HEK293 (cell line): ENCODE data around the gene NSMCE1.

Experiments
- CTCF ChIA-PET: fragments of 350-600 bp; formaldehyde crosslinking; extraction: SDS; loops from one replicate; lab custom pipeline; 2021; ENCODE audit warnings: antibody characterized with exemption; lab: Yijun Ruan, JAX
- POLR2A ChIA-PET: fragments of 300-600 bp; formaldehyde crosslinking; extraction: SDS; loops from one replicate; lab custom pipeline; 2020; ENCODE audit warnings: antibody characterized with exemption, inconsistent platforms; lab: Yijun Ruan, JAX
- H3K27ac ChIP-seq: fragments of 200-500 bp; sonication (Bioruptor generic); 2 replicates; pipeline ENCODE4 v1.5.1; 2014; ENCODE audit warnings: low read depth, low read length, control low read depth, inconsistent platforms; ENCODE audit errors: extremely low read depth
- H3K36me3 ChIP-seq, 2 experiments: fragments of 200-500 bp in 1 of 2; sonication (Bioruptor generic) in 1 of 2; 1 replicate in 1 of 2; 2 replicates in 1 of 2; pipeline ENCODE4 v1.5.1; 2014 to 2017; ENCODE audit warnings: inconsistent platforms in 2 of 2, low read length in 2 of 2; ENCODE audit not compliant: control insufficient read depth in 2 of 2, insufficient read depth in 1 of 2
- H3K4me1 ChIP-seq: fragments of 200-500 bp; sonication (Bioruptor generic); 2 replicates; pipeline ENCODE4 v1.5.1; 2014; ENCODE audit warnings: mild to moderate bottlenecking, low read length, inconsistent platforms; ENCODE audit not compliant: control insufficient read depth, insufficient read depth
- H3K4me3 ChIP-seq: 2 replicates; pipeline ENCODE4 v1.5.1; 2011; ENCODE audit warnings: low read depth, mild to moderate bottlenecking, control low read depth, low read length, moderate library complexity
- H3K9me3 ChIP-seq: fragments of 200-500 bp; sonication (Bioruptor generic); 2 replicates; pipeline ENCODE4 v1.5.1; 2014; ENCODE audit warnings: low read depth, low read length, inconsistent platforms; ENCODE audit not compliant: control insufficient read depth, insufficient read depth
- BCL11A ChIP-seq: fragments of 450-650 bp; formaldehyde crosslinking; IDR thresholded peaks from 2 replicates; pipeline ENCODE4 v1.5.1; 2016; ENCODE audit warnings: low read depth, missing biosample characterization, missing genetic modification characterization
- GLI4 ChIP-seq: fragments of 450-650 bp; formaldehyde crosslinking; IDR thresholded peaks from 2 replicates; pipeline ENCODE4 v1.5.1; 2016; ENCODE audit warnings: missing biosample characterization, missing genetic modification characterization
- GLIS1 ChIP-seq: fragments of 450-650 bp; formaldehyde crosslinking; IDR thresholded peaks from 2 replicates; pipeline ENCODE4 v1.5.1; 2016; ENCODE audit warnings: missing biosample characterization, missing genetic modification characterization
- MEIS1 ChIP-seq: sonication (generic); formaldehyde crosslinking; IDR thresholded peaks from 2 replicates; pipeline ENCODE4 v1.8.1; 2022; ENCODE audit warnings: missing genetic modification reagents, mild to moderate bottlenecking, borderline replicate concordance
- SP2 ChIP-seq: fragments of 450-650 bp; formaldehyde crosslinking; IDR thresholded peaks from 2 replicates; pipeline ENCODE4 v1.5.1; 2016; ENCODE audit warnings: missing biosample characterization, missing genetic modification characterization
- ZBTB1 ChIP-seq: fragments of 450-650 bp; formaldehyde crosslinking; IDR thresholded peaks from 2 replicates; pipeline ENCODE4 v1.5.1; 2016; ENCODE audit warnings: missing biosample characterization, missing genetic modification characterization
- ZFP69B ChIP-seq: fragments of 450-650 bp; formaldehyde crosslinking; IDR thresholded peaks from 2 replicates; pipeline ENCODE4 v1.5.1; 2016; ENCODE audit warnings: missing biosample characterization, missing genetic modification characterization
- ZNF114 ChIP-seq: fragments of 450-650 bp; formaldehyde crosslinking; IDR thresholded peaks from 2 replicates; pipeline ENCODE4 v1.5.0; 2017; ENCODE audit warnings: missing biosample characterization, missing genetic modification characterization
- ZNF157 ChIP-seq: fragments of 450-650 bp; formaldehyde crosslinking; IDR thresholded peaks from 2 replicates; pipeline ENCODE4 v1.5.1; 2016; ENCODE audit warnings: missing biosample characterization, missing genetic modification characterization
- ZNF2 ChIP-seq: fragments of 450-650 bp; formaldehyde crosslinking; IDR thresholded peaks from 2 replicates; pipeline ENCODE4 v1.5.1; 2016; ENCODE audit warnings: missing biosample characterization, missing genetic modification characterization
- ZNF311 ChIP-seq: fragments of 450-650 bp; formaldehyde crosslinking; IDR thresholded peaks from 2 replicates; pipeline ENCODE4 v1.5.1; 2017; ENCODE audit warnings: missing biosample characterization, missing genetic modification characterization, borderline replicate concordance
- ZNF335 ChIP-seq: fragments of 450-650 bp; formaldehyde crosslinking; conservative IDR thresholded peaks from 2 replicates; pipeline ENCODE4 v1.5.1; 2016; ENCODE audit warnings: missing biosample characterization, missing genetic modification characterization
- ZNF394 ChIP-seq: fragments of 450-650 bp; formaldehyde crosslinking; IDR thresholded peaks from 2 replicates; pipeline ENCODE4 v1.5.1; 2016; ENCODE audit warnings: missing biosample characterization, missing genetic modification characterization, mild to moderate bottlenecking, moderate library complexity, borderline replicate concordance
- ZNF473 ChIP-seq: fragments of 450-650 bp; formaldehyde crosslinking; IDR thresholded peaks from 2 replicates; pipeline ENCODE4 v1.5.1; 2017; ENCODE audit warnings: missing biosample characterization, missing genetic modification characterization
- ZNF48 ChIP-seq: fragments of 450-650 bp; formaldehyde crosslinking; IDR thresholded peaks from 2 replicates; pipeline ENCODE4 v1.5.1; 2016; ENCODE audit warnings: missing biosample characterization, missing genetic modification characterization
- ZNF530 ChIP-seq: fragments of 450-650 bp; formaldehyde crosslinking; IDR thresholded peaks from 2 replicates; pipeline ENCODE4 v1.5.1; 2016; ENCODE audit warnings: low read depth, missing biosample characterization, missing genetic modification characterization
- ZNF544 ChIP-seq: fragments of 450-650 bp; formaldehyde crosslinking; IDR thresholded peaks from 2 replicates; pipeline ENCODE4 v1.5.0; 2017; ENCODE audit warnings: missing biosample characterization, missing genetic modification characterization
- ZNF548 ChIP-seq: fragments of 450-650 bp; formaldehyde crosslinking; IDR thresholded peaks from 2 replicates; pipeline ENCODE4 v1.5.1; 2016; ENCODE audit warnings: missing biosample characterization, missing genetic modification characterization
- ZNF580 ChIP-seq: fragments of 450-650 bp; formaldehyde crosslinking; IDR thresholded peaks from 2 replicates; pipeline ENCODE4 v1.5.1; 2016; ENCODE audit warnings: missing biosample characterization, missing genetic modification characterization
- ZNF596 ChIP-seq: fragments of 450-650 bp; IDR thresholded peaks from 2 replicates; pipeline ENCODE4 v1.5.0; 2018; ENCODE audit warnings: missing biosample characterization, mild to moderate bottlenecking, missing genetic modification characterization, moderate library complexity
- ZNF610 ChIP-seq: fragments of 450-650 bp; formaldehyde crosslinking; IDR thresholded peaks from 2 replicates; pipeline ENCODE4 v1.5.1; 2016; ENCODE audit warnings: missing biosample characterization, missing genetic modification characterization, borderline replicate concordance
- ZNF624 ChIP-seq: fragments of 450-650 bp; formaldehyde crosslinking; IDR thresholded peaks from 2 replicates; pipeline ENCODE4 v1.5.1; 2017; ENCODE audit warnings: missing biosample characterization, missing genetic modification characterization
- ZNF670 ChIP-seq: fragments of 450-650 bp; formaldehyde crosslinking; IDR thresholded peaks from 2 replicates; pipeline ENCODE4 v1.5.1; 2016; ENCODE audit warnings: missing biosample characterization, missing genetic modification characterization, low read depth
- ZNF777 ChIP-seq: fragments of 450-650 bp; formaldehyde crosslinking; IDR thresholded peaks from 2 replicates; pipeline ENCODE4 v1.5.1; 2017; ENCODE audit warnings: missing biosample characterization, missing genetic modification characterization, borderline replicate concordance
- ZNF791 ChIP-seq: fragments of 450-650 bp; formaldehyde crosslinking; IDR thresholded peaks from 2 replicates; pipeline ENCODE4 v1.5.1; 2016; ENCODE audit warnings: missing biosample characterization, missing genetic modification characterization
- TF ChIP-seq, protein P1 (sequence below): fragments of 450-650 bp; formaldehyde crosslinking; IDR thresholded peaks from 2 replicates; pipeline ENCODE4 v1.5.1; 2016; ENCODE audit warnings: missing biosample characterization, missing genetic modification characterization
- TF ChIP-seq, protein P2 (sequence below): fragments of 450-650 bp; formaldehyde crosslinking; IDR thresholded peaks from 2 replicates; pipeline ENCODE4 v1.5.1; 2016; ENCODE audit warnings: missing biosample characterization, missing genetic modification characterization
- TF ChIP-seq, protein P3 (sequence below): fragments of 450-650 bp; formaldehyde crosslinking; IDR thresholded peaks from 2 replicates; pipeline ENCODE4 v1.5.1; 2016; ENCODE audit warnings: missing biosample characterization, missing genetic modification characterization

NSMCE1 gene

DNA sequence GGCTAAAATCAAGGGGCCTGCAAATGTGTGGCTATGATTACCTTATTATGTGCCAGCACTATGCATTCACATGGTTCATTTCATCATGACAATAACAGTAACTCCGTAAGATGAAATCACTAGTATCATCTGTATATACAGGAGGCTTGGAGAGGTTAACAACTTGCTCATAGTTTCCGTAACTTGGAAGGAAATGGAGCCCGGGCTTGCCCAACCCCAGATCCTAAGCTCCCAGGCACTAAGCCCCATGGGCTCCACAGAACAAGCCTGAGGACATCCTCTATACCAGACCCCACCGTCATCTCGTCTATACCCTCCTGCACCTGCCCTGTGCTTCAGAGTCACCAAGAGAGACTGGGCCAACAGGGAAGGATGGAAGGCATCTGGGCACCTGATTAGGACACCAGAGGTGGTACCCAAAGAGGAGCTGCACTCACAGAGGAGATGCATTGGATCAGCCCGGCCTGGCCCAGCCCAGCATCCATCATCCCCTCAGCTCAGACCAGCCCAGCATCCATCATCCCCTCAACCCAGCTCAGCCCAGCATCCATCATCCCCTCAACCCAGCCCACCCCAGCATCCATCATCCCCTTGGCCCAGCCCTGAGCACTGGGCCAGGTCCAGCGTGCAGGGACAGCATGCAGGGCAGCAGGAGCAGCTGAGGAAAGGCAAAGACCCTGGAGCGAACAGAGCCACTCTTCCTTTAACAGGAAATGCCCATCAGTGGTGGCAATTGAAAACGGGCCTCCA is 28.5 kb downstream of the NSMCE1 start:
- Histone ChIP-seq H3K36me3 (no peaks in the 10 kb centered on the region), H3K27ac (no peak overlapping the region), H3K4me1 (peaks cover 6% of the 10 kb centered on the region; the same call in 1 of the 2 replicates), H3K4me3 (no peak overlapping the region), H3K9me3 (no peaks in the 10 kb centered on the region)
- TF ChIP-seq ZNF114 (tag by site-specific recombination) = no peak
- no peak for TF ChIP-seq ZNF157
- TF ChIP-seq BCL11A (tag by site-specific recombination) = no peak
- no peak for TF ChIP-seq ZFP69B
- TF ChIP-seq ZNF544 (tag by site-specific recombination) = no peak
- no peak for TF ChIP-seq ZNF48 (tag by site-specific recombination)
- no peak for TF ChIP-seq ZNF610 (tag by site-specific recombination)
- TF ChIP-seq, protein P1, sequence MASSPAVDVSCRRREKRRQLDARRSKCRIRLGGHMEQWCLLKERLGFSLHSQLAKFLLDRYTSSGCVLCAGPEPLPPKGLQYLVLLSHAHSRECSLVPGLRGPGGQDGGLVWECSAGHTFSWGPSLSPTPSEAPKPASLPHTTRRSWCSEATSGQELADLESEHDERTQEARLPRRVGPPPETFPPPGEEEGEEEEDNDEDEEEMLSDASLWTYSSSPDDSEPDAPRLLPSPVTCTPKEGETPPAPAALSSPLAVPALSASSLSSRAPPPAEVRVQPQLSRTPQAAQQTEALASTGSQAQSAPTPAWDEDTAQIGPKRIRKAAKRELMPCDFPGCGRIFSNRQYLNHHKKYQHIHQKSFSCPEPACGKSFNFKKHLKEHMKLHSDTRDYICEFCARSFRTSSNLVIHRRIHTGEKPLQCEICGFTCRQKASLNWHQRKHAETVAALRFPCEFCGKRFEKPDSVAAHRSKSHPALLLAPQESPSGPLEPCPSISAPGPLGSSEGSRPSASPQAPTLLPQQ = no peak
- no peak for TF ChIP-seq ZNF394 (tag by site-specific recombination)
- no peak for TF ChIP-seq ZNF311 (tag by site-specific recombination)
- no peak for TF ChIP-seq ZNF335
- no peak for TF ChIP-seq ZNF473 (tag by site-specific recombination)
- no peak for TF ChIP-seq GLIS1 (tag by site-specific recombination)
- no peak for TF ChIP-seq ZNF777 (tag by site-specific recombination)
- TF ChIP-seq ZNF548 = no peak
- POLR2A ChIA-PET = no interaction called here
- CTCF ChIA-PET = interaction anchor here (0.6 to 1.2 kb wide), 2 partner anchors 21 to 127 kb away, joined by 3 read pairs; no protein-coding TSS in a partner anchor

DNA sequence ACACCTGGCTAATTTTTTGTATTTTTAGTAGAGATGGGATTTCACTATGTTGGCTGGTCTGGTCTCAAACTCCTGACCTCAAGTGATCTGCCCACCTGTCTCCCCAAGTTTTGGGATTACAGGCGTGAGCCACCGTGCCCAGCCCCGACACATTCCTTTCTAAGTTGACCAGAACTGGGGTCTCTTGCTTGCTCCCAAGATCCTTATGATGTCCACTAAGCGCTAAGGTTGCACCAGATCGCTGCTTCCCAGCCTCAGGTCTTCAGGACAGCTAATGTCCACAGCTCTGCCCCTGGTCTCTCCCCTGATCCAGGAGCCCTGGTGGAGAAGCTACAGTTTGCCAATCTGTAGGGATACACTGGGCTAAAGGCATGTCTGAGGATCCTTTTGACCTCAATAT is 29.5 kb downstream of the NSMCE1 start:
- Histone ChIP-seq H3K4me1 (peaks cover 6% of the 10 kb centered on the region; the same call in 1 of the 2 replicates), H3K27ac (no peak overlapping the region), H3K36me3 (peaks cover 0 to 5% of the 10 kb centered on the region in 2 experiments; a peak in 1 of 3 replicates), H3K4me3 (no peak overlapping the region), H3K9me3 (no peaks in the 10 kb centered on the region)
- POLR2A ChIA-PET = no interaction called here
- CTCF ChIA-PET = interaction anchor here (0.8 to 1.2 kb wide), 2 partner anchors 10 to 22 kb away, joined by 3 read pairs; no protein-coding TSS in a partner anchor
- TF ChIP-seq ZBTB1 (tag by site-specific recombination) (no peak), ZNF610 (tag by site-specific recombination) (no peak), MEIS1 (CRISPR knock-in tag) (no peak), ZNF670 (tag by site-specific recombination) (no peak), ZNF791 (no peak), ZNF596 (tag by site-specific recombination) (no peak), GLI4 (tag by site-specific recombination) (no peak), ZNF624 (tag by site-specific recombination) (no peak), ZNF530 (tag by site-specific recombination) (no peak), ZNF580 (tag by site-specific recombination) (no peak), SP2 (tag by site-specific recombination) (no peak), ZNF2 (tag by site-specific recombination) (no peak), ZFP69B (no peak)
- TF ChIP-seq, protein P2, sequence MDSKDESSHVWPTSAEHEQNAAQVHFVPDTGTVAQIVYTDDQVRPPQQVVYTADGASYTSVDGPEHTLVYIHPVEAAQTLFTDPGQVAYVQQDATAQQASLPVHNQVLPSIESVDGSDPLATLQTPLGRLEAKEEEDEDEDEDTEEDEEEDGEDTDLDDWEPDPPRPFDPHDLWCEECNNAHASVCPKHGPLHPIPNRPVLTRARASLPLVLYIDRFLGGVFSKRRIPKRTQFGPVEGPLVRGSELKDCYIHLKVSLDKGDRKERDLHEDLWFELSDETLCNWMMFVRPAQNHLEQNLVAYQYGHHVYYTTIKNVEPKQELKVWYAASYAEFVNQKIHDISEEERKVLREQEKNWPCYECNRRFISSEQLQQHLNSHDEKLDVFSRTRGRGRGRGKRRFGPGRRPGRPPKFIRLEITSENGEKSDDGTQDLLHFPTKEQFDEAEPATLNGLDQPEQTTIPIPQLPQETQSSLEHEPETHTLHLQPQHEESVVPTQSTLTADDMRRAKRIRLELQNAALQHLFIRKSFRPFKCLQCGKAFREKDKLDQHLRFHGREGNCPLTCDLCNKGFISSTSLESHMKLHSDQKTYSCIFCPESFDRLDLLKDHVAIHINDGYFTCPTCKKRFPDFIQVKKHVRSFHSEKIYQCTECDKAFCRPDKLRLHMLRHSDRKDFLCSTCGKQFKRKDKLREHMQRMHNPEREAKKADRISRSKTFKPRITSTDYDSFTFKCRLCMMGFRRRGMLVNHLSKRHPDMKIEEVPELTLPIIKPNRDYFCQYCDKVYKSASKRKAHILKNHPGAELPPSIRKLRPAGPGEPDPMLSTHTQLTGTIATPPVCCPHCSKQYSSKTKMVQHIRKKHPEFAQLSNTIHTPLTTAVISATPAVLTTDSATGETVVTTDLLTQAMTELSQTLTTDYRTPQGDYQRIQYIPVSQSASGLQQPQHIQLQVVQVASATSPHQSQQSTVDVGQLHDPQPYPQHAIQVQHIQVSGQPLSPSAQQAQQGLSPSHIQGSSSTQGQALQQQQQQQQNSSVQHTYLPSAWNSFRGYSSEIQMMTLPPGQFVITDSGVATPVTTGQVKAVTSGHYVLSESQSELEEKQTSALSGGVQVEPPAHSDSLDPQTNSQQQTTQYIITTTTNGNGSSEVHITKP (tag by site-specific recombination) = no peak
- TF ChIP-seq, protein P3, sequence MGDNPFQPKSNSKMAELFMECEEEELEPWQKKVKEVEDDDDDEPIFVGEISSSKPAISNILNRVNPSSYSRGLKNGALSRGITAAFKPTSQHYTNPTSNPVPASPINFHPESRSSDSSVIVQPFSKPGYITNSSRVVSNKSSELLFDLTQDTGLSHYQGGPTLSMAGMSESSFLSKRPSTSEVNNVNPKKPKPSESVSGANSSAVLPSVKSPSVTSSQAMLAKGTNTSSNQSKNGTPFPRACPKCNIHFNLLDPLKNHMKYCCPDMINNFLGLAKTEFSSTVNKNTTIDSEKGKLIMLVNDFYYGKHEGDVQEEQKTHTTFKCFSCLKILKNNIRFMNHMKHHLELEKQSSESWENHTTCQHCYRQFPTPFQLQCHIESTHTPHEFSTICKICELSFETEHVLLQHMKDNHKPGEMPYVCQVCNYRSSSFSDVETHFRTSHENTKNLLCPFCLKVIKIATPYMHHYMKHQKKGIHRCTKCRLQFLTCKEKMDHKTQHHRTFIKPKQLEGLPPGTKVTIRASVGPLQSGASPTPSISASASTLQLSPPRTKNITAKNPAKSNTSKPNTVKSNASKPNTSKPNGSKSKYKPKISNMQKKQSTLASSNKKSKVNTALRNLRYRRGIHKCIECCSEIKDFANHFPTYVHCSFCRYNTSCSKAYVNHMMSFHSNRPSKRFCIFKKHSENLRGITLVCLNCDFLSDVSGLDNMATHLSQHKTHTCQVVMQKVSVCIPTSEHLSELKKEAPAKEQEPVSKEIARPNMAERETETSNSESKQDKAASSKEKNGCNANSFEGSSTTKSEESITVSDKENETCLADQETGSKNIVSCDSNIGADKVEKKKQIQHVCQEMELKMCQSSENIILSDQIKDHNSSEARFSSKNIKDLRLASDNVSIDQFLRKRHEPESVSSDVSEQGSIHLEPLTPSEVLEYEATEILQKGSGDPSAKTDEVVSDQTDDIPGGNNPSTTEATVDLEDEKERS = no peak
